NCI-H2227 treated with DMSO at 0.1 percent for 48 hours (cell line): ENCODE results near the gene STEAP3.
"Not testable (repeated sequence)": the region's sequence is repeated elsewhere in the genome, so short reads cannot be mapped to it uniquely, and the experiment has no call there.

Experiments used
- DNase-seq: peaks from one replicate; lab custom pipeline; 2025; lab: John Stamatoyannopoulos, UW

STEAP3 gene

GRCh38 chr2:119264781-119265692 is 41.4 kb downstream of the STEAP3 start:
- DNase-seq = peak; percentile 53

- no peak for DNase-seq
Measured at GRCh38 chr2:119265693-119266066, 42.0 kb downstream of the STEAP3 start.

DNA sequence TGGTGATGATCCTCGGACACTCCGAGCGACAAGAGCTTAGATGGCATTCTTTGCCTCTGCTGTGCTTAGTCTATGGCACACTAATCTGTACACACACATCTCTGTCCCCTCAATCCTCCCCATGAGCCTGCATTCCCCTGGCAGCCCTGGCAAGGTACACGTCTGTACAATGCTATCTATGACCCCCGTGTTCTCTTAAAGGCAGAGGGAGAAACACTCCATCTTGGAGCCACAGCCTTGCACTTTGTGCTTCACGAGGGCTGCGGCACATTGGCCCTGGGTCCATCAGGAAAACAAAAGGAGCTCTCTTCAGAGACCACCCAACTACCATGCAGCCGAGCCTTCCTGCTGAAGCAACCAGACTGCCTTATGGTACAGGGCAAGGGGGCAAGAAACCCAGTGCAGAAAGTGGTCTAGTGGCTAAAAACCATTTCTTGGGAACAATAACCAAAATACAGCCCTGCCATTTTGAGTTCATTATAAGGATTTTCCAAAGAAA is 42.5 kb downstream of the STEAP3 start:
- DNase-seq = no peak

DNA sequence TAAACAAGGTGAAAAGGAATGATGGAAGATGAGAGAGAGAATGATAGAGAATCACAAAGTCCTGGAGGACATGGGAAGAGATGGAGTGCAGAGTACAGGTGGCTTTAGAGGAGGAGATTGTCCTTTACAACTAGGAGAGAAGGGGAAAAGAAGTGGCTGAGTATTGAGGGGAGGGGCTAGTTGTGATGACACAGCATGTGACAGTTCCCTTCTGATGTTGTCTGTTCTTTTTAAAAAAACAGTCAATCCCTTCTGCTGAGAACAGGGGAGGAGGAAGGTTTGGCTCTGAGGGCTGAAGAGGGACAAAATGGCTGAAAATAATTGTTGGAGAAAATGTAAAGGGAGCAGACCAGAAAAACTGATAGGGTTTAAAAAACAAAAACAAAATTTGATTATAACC is 44.0 kb downstream of the STEAP3 start:
- DNase-seq = no peak

- DNase-seq = no peak
Measured at GRCh38 chr2:119276864-119277263, 53.2 kb downstream of the STEAP3 start.

- not testable (repeated sequence) for DNase-seq
Measured at GRCh38 chr2:119278385-119278784, 54.8 kb downstream of the STEAP3 start.

GRCh38 chr2:119278946-119279345 is 55.3 kb downstream of the STEAP3 start:
- no peak for DNase-seq

GRCh38 chr2:119279666-119280065 is 56.0 kb downstream of the STEAP3 start:
- DNase-seq = no peak

DNA sequence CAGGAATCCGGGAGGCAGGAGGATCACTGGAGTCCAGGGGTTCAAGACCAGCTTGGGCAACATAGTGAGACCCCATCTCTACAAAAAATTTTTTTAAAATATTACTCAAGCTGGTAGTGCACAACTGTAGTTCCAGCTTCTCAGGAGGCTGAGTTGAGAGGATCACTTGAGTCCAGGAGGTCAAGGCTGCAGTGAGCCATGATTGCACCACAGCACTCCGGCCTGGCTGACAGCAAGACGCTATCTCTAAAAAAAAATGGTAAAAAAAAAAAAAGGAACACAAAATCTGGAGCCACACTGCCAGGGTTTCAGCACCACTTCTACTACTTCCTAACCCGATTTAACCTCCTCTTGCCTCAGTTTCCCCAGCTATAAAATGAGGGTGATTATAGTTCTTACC is 57.0 kb downstream of the STEAP3 start:
- DNase-seq = no peak

GRCh38 chr2:119282146-119282995 is 58.7 kb downstream of the STEAP3 start:
- DNase-seq = no peak

DNA sequence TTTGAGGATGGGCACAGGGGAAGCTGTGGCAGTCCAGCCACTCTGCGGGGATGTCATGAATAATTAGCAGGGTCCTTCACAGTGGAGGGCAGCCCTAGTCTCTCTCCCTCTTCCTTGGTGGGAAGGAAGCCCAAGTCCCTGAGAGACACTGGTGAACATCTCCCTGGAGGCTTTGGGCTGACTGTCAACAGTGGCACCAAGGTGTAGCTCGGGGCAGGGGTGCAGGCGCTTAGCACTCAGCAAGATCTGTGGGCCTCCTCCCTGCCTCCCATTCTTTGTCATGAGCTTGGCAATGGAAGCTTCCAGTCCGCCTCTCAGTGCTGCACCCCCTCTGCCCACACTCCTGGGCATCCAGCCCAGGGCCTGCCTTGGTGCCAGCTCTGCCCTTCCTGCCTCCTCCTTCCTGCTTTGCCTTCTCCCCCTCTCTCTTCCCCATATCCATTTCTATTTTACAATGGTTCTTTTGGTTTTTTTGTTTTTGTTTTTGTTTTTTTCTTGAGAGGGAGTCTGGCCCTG is 59.4 kb downstream of the STEAP3 start:
- no peak for DNase-seq

- no peak for DNase-seq
Measured at GRCh38 chr2:119283873-119284331, 60.3 kb downstream of the STEAP3 start.

GRCh38 chr2:119286661-119287060 is 63.0 kb downstream of the STEAP3 start:
- DNase-seq = no peak

DNA sequence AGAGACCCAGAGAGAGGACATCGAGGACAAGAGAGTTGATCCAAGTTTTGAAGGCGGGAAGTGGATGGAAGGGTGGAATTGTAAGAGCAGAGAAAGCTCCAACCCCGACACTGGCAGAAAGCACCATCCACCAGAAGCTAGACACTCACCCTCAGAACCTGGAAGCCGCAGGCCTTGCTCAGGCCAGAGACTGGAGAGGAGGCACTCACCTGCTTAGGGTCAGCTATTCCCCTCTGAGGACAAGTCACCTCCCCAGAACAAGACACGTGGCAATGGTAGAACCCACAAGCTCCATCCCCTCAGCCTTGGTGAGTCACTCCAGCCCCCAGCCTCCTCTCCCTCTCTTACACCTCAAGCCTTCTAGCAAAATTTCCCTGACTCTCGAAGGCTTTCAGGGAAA is 64.9 kb downstream of the STEAP3 start:
- DNase-seq = no peak

GRCh38 chr2:119289093-119289492 is 65.5 kb downstream of the STEAP3 start:
- DNase-seq = no peak

DNA sequence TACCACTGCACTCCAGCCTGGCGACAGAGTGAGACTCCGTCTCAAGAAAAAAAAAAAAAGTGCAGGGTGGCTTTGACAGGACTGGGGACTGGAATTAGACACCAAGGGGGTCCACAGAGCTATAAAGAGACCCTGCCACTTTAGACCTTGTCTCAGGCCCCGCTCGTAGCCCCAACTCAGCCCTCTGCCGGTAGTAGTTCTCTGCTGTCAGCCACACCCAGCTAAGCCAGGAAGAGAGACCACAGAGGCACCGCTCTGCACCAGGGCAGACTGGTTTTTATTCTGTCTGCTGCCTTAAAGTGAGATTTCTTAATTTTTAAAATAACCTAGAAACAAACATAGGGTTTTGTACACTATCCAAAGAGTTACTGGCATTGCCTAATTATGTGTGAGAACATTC is 66.0 kb downstream of the STEAP3 start:
- DNase-seq = no peak

DNA sequence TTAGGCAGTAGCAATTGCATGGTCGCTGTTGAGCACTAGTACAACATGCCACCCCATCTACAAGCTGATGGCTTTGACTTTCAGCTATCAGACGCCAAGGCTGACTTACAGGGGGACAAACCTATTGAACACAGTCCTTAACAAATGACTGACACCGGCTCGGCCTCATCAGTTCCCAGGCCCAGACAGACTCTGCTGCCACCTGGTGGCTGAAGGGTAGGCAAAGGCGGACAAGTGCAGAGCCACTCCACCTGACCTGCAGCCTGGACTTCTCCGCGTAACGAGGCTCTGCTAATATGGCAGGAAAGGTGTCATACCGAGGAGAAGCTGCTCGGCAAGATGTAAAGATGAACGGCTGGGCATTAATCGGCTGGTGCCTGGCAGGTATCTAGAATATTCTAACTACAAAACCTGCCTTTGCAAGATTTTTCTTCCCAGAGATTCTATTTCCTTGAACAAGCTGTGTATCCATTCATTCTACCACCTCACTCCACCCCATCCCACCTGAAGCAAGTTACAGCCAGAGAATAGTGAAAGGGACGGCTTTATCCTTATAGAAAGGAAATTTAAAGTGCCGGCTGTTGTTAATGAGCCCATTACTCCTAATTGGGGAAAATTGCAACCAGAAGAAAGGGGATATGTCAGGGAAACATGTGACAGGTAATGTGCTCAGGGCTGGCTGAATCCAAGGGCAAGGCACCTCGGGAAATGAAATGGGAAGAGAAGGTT is 67.4 kb downstream of the STEAP3 start:
- DNase-seq = peak; percentile 65

GRCh38 chr2:119291588-119292167 is 68.0 kb downstream of the STEAP3 start:
- DNase-seq = no peak

- no peak for DNase-seq
Measured at GRCh38 chr2:119292226-119292625, 68.6 kb downstream of the STEAP3 start.

- no peak for DNase-seq
Measured at GRCh38 chr2:119293254-119293653, 69.6 kb downstream of the STEAP3 start.

DNA sequence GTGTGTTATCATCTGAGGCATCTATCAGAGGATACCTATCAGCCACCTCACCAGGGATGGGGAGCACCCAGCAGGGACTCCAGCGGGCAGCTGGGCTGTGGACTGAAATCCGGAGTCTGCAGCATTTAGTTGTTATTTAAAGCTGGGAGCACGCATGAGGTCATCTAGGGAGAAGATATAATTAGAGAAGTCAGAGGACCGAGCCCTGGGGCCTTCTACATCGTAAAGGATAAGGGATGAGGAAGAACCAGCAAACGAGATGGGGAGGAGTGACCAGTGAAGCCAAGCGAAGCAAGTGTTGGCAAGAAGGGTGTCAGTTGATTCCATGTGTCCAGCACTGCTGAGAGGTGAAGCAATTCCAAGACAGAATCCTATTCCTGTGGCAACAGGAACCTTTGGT is 70.3 kb downstream of the STEAP3 start:
- DNase-seq = no peak
